Measurements from ENCODE around the gene SGIP1. TPM values are rescaled to one million over a fixed set of nuclear protein-coding genes. Genes with fewer than 3 reads are reported as not detected.

Gene SGIP1
- total RNA-seq, 2 donors from 2014 or later: 3.8 to 9.4 TPM

GRCh38 chr1:66539491-66539890, 5.5 kb downstream of the SGIP1 start:
- Histone ChIP-seq H3K9ac (ENCODE audit: extremely low read depth, low read length, poor library complexity, severe bottlenecking) (no peak overlapping the region), H3K27me3 (ENCODE audit: control insufficient read depth, insufficient read depth, low read length, poor library complexity, severe bottlenecking) (no peaks in the 10 kb centered on the region), H3K36me3 (ENCODE audit: control insufficient read depth, insufficient read depth, low read length) (no peaks in the 10 kb centered on the region), H3K4me3 (ENCODE audit: low read length) (no peak overlapping the region), H3K27ac (ENCODE audit: low read depth, low read length) (no peak overlapping the region), H3K9me3 (ENCODE audit: control insufficient read depth, low read length) (no peaks in the 10 kb centered on the region), H3K4me1 (ENCODE audit: control insufficient read depth, insufficient read depth, low read length) (peaks cover 25% of the 10 kb centered on the region)
- no peak for DNase-seq
- Mint-ChIP-seq H3K9me3 (no peaks in the 10 kb centered on the region), H3K27me3 (ENCODE audit: insufficient read depth) (no peaks in the 10 kb centered on the region), H3K4me3 (no peak overlapping the region), H3K27ac (no peak overlapping the region), H3K4me1 (peaks cover 42% of the 10 kb centered on the region), H3K36me3 (ENCODE audit: low read depth) (no peaks in the 10 kb centered on the region)
- TF ChIP-seq CTCF (conservative IDR thresholded peaks at IDR 0.05): no peak
- WGBS, 2 experiments (ENCODE audit: insufficient coverage in 1 of 2, insufficient read length in 1 of 2): 83 to 96% methylated on average over 1 of the region's 1 CpG

- no peaks in the 10 kb centered on the region for H3K27me3 Mint-ChIP-seq (ENCODE audit: insufficient read depth)
- Histone ChIP-seq H3K27me3 (ENCODE audit: control insufficient read depth, insufficient read depth, low read length, poor library complexity, severe bottlenecking) (no peaks in the 10 kb centered on the region), H3K9ac (ENCODE audit: extremely low read depth, low read length, poor library complexity, severe bottlenecking) (no peak overlapping the region), H3K27ac (ENCODE audit: low read depth, low read length) (no peak overlapping the region), H3K4me3 (ENCODE audit: low read length) (no peak overlapping the region), H3K4me1 (ENCODE audit: control insufficient read depth, insufficient read depth, low read length) (peaks cover 22% of the 10 kb centered on the region), H3K36me3 (ENCODE audit: control insufficient read depth, insufficient read depth, low read length) (no peaks in the 10 kb centered on the region), H3K9me3 (ENCODE audit: control insufficient read depth, low read length) (no peaks in the 10 kb centered on the region)
- H3K9me3 Mint-ChIP-seq: no peaks in the 10 kb centered on the region
- no peak for TF ChIP-seq CTCF (conservative IDR thresholded peaks at IDR 0.05)
- peak overlapping the region; percentile 2 for H3K27ac Mint-ChIP-seq
- H3K4me1 Mint-ChIP-seq: peaks cover 36% of the 10 kb centered on the region
- no peaks in the 10 kb centered on the region for H3K36me3 Mint-ChIP-seq (ENCODE audit: low read depth)
- no peak for DNase-seq
- WGBS, 2 experiments (ENCODE audit: insufficient coverage in 1 of 2, insufficient read length in 1 of 2): 80 to 85% methylated on average over 3 of the region's 3 CpGs
- H3K4me3 Mint-ChIP-seq: no peak overlapping the region
Measured at GRCh38 chr1:66540434-66541032, 6.6 kb downstream of the SGIP1 start.

GRCh38 chr1:66542314-66542713, 8.4 kb downstream of the SGIP1 start:
- Mint-ChIP-seq H3K36me3 (ENCODE audit: low read depth) (no peaks in the 10 kb centered on the region), H3K9me3 (no peaks in the 10 kb centered on the region), H3K27ac (no peak overlapping the region), H3K27me3 (ENCODE audit: insufficient read depth) (no peaks in the 10 kb centered on the region), H3K4me1 (peaks cover 31% of the 10 kb centered on the region), H3K4me3 (no peak overlapping the region)
- TF ChIP-seq CTCF (conservative IDR thresholded peaks at IDR 0.05): no peak
- Histone ChIP-seq H3K27ac (ENCODE audit: low read depth, low read length) (no peak overlapping the region), H3K4me1 (ENCODE audit: control insufficient read depth, insufficient read depth, low read length) (peaks cover 9% of the 10 kb centered on the region), H3K27me3 (ENCODE audit: control insufficient read depth, insufficient read depth, low read length, poor library complexity, severe bottlenecking) (no peaks in the 10 kb centered on the region), H3K9ac (ENCODE audit: extremely low read depth, low read length, poor library complexity, severe bottlenecking) (no peak overlapping the region), H3K36me3 (ENCODE audit: control insufficient read depth, insufficient read depth, low read length) (no peaks in the 10 kb centered on the region), H3K4me3 (ENCODE audit: low read length) (no peak overlapping the region), H3K9me3 (ENCODE audit: control insufficient read depth, low read length) (no peaks in the 10 kb centered on the region)
- WGBS, 2 experiments (ENCODE audit: insufficient coverage in 1 of 2, insufficient read length in 1 of 2): 95 to 98% methylated on average over 6 to 8 of the region's 8 CpGs
- DNase-seq: no peak

All from endodermal cell (in vitro differentiated cells).